RWPE1 (cell line): Measurements from ENCODE around the gene DHRS2.
"Not testable (repeated sequence)": the region's sequence is repeated elsewhere in the genome, so short reads cannot be mapped to it uniquely, and the experiment has no call there.

Source experiments
- CTCF ChIA-PET: fragments of 350-600 bp; sonication (Branson Sonifier 250); formaldehyde crosslinking; extraction: SDS; loops from one replicate; lab custom pipeline; 2021; lab: Yijun Ruan, JAX
- POLR2A ChIA-PET: fragments of 400-600 bp; formaldehyde crosslinking; extraction: SDS; loops from one replicate; lab custom pipeline; 2020; ENCODE audit warnings: antibody characterized with exemption; ENCODE audit not compliant: low non-redundant PET; lab: Yijun Ruan, JAX
- DNase-seq: peaks from one replicate; pipeline ENCODE4 v3.0.0; 2012; ENCODE audit warnings: low spot score
- H3K27ac ChIP-seq: fragments of 450-650 bp; 2 replicates; pipeline ENCODE4 v1.5.1; 2017
- CTCF ChIP-seq: fragments of 450-650 bp; conservative IDR thresholded peaks from 2 replicates; pipeline ENCODE4 v1.5.1; 2017; ENCODE audit warnings: low read depth, mild to moderate bottlenecking

DHRS2 gene

GRCh38 chr14:23675337-23675736, 39.2 kb downstream of the DHRS2 start:
- TF ChIP-seq CTCF = no peak
- no peak for DNase-seq
- ChIA-PET POLR2A (no interaction called here), CTCF (no interaction called here)
- no peak overlapping the region for H3K27ac ChIP-seq

- ChIA-PET CTCF (interaction anchor here (0.7 kb wide), 1 partner anchor 116 kb away, joined by 3 read pairs; no protein-coding TSS in a partner anchor), POLR2A (no interaction called here)
- TF ChIP-seq CTCF = no peak
- no peak overlapping the region for H3K27ac ChIP-seq
- DNase-seq = no peak
Observed at GRCh38 chr14:23675906-23676305, 39.7 kb downstream of the DHRS2 start.

- POLR2A ChIA-PET = no interaction called here
- no peak overlapping the region for H3K27ac ChIP-seq
- TF ChIP-seq CTCF = no peak
- CTCF ChIA-PET = no interaction called here
- DNase-seq = no peak
Observed at GRCh38 chr14:23681337-23681736, 45.2 kb downstream of the DHRS2 start.

- CTCF ChIA-PET, H3K27ac ChIP-seq, POLR2A ChIA-PET, DNase-seq: not testable (repeated sequence)
Observed at GRCh38 chr14:23689709-23690514, 53.7 kb downstream of the DHRS2 start.

- DNase-seq = no peak
- POLR2A ChIA-PET = no interaction called here
- CTCF ChIA-PET = interaction anchor here (0.6 kb wide), 1 partner anchor 1272 kb away, joined by 4 read pairs; no protein-coding TSS in a partner anchor
- no peak for TF ChIP-seq CTCF
- no peak overlapping the region for H3K27ac ChIP-seq
Observed at GRCh38 chr14:23692416-23692815, 56.3 kb downstream of the DHRS2 start.

GRCh38 chr14:23693252-23693775, 57.1 kb downstream of the DHRS2 start:
- ChIA-PET POLR2A (no interaction called here), CTCF (no interaction called here)
- no peak overlapping the region for H3K27ac ChIP-seq
- DNase-seq = no peak
- no peak for TF ChIP-seq CTCF
